ENCODE measurements around the gene PCSK6.
A peak's percentile ranks its signal among the peaks of the same experiment; 100 is the strongest.
"Not testable (repeated sequence)": the region's sequence is repeated elsewhere in the genome, so short reads cannot be mapped to it uniquely, and the experiment has no call there.

The PCSK6 gene

GRCh38 chr15:101296418-101297405 lies 192.8 kb downstream of the PCSK6 start:
- DNase-seq = no peak

- DNase-seq = no peak
These were observed 193.8 kb downstream of the PCSK6 start for GRCh38 chr15:101295607-101296161.

- peak; percentile 66 for DNase-seq
These were observed 194.5 kb downstream of the PCSK6 start, which contains the start of gene SNRPA1 for GRCh38 chr15:101294731-101295606. Gene SNRPA1, minus strand, starts transcription at chr15:101295248. Its CDS starts 70 bp downstream, at chr15:101295178.

GRCh38 chr15:101293122-101293521 lies 196.4 kb downstream of the PCSK6 start:
- peak; percentile 11 for DNase-seq

- peak; percentile 2 for DNase-seq
These were observed 200.5 kb downstream of the PCSK6 start for GRCh38 chr15:101288905-101289513.

- not testable (repeated sequence) for DNase-seq
These were observed 202.2 kb downstream of the PCSK6 start for GRCh38 chr15:101287342-101287741.

GRCh38 chr15:101286471-101287114 lies 202.9 kb downstream of the PCSK6 start:
- DNase-seq = no peak

- DNase-seq = no peak
These were observed 205.6 kb downstream of the PCSK6 start for GRCh38 chr15:101283931-101284330.

- DNase-seq = no peak
These were observed 209.5 kb downstream of the PCSK6 start for GRCh38 chr15:101280007-101280406.

- DNase-seq = no peak
These were observed 211.5 kb downstream of the PCSK6 start for GRCh38 chr15:101277943-101278564.

- peak; percentile 16 for DNase-seq
These were observed 212.3 kb downstream of the PCSK6 start, which contains the start of gene SELENOS for GRCh38 chr15:101277038-101277822. Gene SELENOS, minus strand, starts transcription at chr15:101277485. Its CDS starts 68 bp downstream, at chr15:101277417.

- no peak for DNase-seq
These were observed 212.9 kb downstream of the PCSK6 start for GRCh38 chr15:101276501-101277037.

GRCh38 chr15:101275018-101275417 lies 214.5 kb downstream of the PCSK6 start:
- DNase-seq = no peak

- DNase-seq = no peak
These were observed 216.0 kb downstream of the PCSK6 start for GRCh38 chr15:101273534-101273933.

GRCh38 chr15:101272584-101272983 lies 216.9 kb downstream of the PCSK6 start:
- no peak for DNase-seq

- DNase-seq = no peak
These were observed 219.9 kb downstream of the PCSK6 start for GRCh38 chr15:101269479-101270223.

GRCh38 chr15:101267320-101268104 lies 222.0 kb downstream of the PCSK6 start:
- no peak for DNase-seq

- no peak for DNase-seq
These were observed 222.7 kb downstream of the PCSK6 start for GRCh38 chr15:101266787-101267186.

GRCh38 chr15:101266034-101266433 lies 223.5 kb downstream of the PCSK6 start:
- DNase-seq = no peak
